Measurements from ENCODE around the gene PDE4B. TPM values are rescaled to one million over a fixed set of nuclear protein-coding genes. Genes with fewer than 3 reads are reported as not detected.

Gene PDE4B
- total RNA-seq, 2 donors from 2014 or later: 4.3 to 18.0 TPM

- Mint-ChIP-seq H3K36me3 (ENCODE audit: low read depth) (no peaks in the 10 kb centered on the region), H3K27ac (no peak overlapping the region), H3K9me3 (no peaks in the 10 kb centered on the region), H3K4me3 (no peak overlapping the region), H3K27me3 (ENCODE audit: insufficient read depth) (no peaks in the 10 kb centered on the region), H3K4me1 (no peaks in the 10 kb centered on the region)
- Histone ChIP-seq H3K4me1 (ENCODE audit: control insufficient read depth, insufficient read depth, low read length) (no peaks in the 10 kb centered on the region), H3K36me3 (ENCODE audit: control insufficient read depth, insufficient read depth, low read length) (no peaks in the 10 kb centered on the region), H3K27ac (ENCODE audit: low read depth, low read length) (no peak overlapping the region), H3K4me3 (ENCODE audit: low read length) (no peak overlapping the region), H3K9ac (ENCODE audit: extremely low read depth, low read length, poor library complexity, severe bottlenecking) (no peak overlapping the region), H3K27me3 (ENCODE audit: control insufficient read depth, insufficient read depth, low read length, poor library complexity, severe bottlenecking) (no peaks in the 10 kb centered on the region), H3K9me3 (ENCODE audit: control insufficient read depth, low read length) (no peaks in the 10 kb centered on the region)
- TF ChIP-seq CTCF (conservative IDR thresholded peaks at IDR 0.05): no peak
- DNase-seq: no peak
- 71% methylated on average over 1 of the region's 1 CpG; no CpG with 5 or more reads in 1 of the 2 experiments for WGBS, 2 experiments (ENCODE audit: insufficient coverage in 1 of 2, insufficient read length in 1 of 2)
Observed at GRCh38 chr1:65986146-65986545, 193.5 kb downstream of the PDE4B start.

- DNase-seq: no peak
- Histone ChIP-seq H3K27ac (ENCODE audit: low read depth, low read length) (no peak overlapping the region), H3K36me3 (ENCODE audit: control insufficient read depth, insufficient read depth, low read length) (no peaks in the 10 kb centered on the region), H3K9ac (ENCODE audit: extremely low read depth, low read length, poor library complexity, severe bottlenecking) (no peak overlapping the region), H3K4me3 (ENCODE audit: low read length) (no peak overlapping the region), H3K9me3 (ENCODE audit: control insufficient read depth, low read length) (no peaks in the 10 kb centered on the region), H3K4me1 (ENCODE audit: control insufficient read depth, insufficient read depth, low read length) (no peaks in the 10 kb centered on the region), H3K27me3 (ENCODE audit: control insufficient read depth, insufficient read depth, low read length, poor library complexity, severe bottlenecking) (no peaks in the 10 kb centered on the region)
- H3K27me3 Mint-ChIP-seq (ENCODE audit: insufficient read depth): no peaks in the 10 kb centered on the region
- no peak for TF ChIP-seq CTCF (conservative IDR thresholded peaks at IDR 0.05)
- no peaks in the 10 kb centered on the region for H3K36me3 Mint-ChIP-seq (ENCODE audit: low read depth)
- H3K27ac Mint-ChIP-seq: no peak overlapping the region
- no peaks in the 10 kb centered on the region for H3K4me1 Mint-ChIP-seq
- H3K4me3 Mint-ChIP-seq: no peak overlapping the region
- WGBS, 2 experiments (ENCODE audit: insufficient coverage in 1 of 2, insufficient read length in 1 of 2): 100% methylated on average over 1 of the region's 1 CpG; no CpG with 5 or more reads in 1 of the 2 experiments
- no peaks in the 10 kb centered on the region for H3K9me3 Mint-ChIP-seq
Observed at GRCh38 chr1:65990161-65990560, 197.5 kb downstream of the PDE4B start.

GRCh38 chr1:65991694-65992093, 199.0 kb downstream of the PDE4B start:
- 91 to 94% methylated on average over 3 of the region's 3 CpGs for WGBS, 2 experiments (ENCODE audit: insufficient coverage in 1 of 2, insufficient read length in 1 of 2)
- Mint-ChIP-seq H3K4me1 (no peaks in the 10 kb centered on the region), H3K27ac (no peak overlapping the region), H3K27me3 (ENCODE audit: insufficient read depth) (no peaks in the 10 kb centered on the region), H3K36me3 (ENCODE audit: low read depth) (no peaks in the 10 kb centered on the region), H3K9me3 (no peaks in the 10 kb centered on the region), H3K4me3 (no peak overlapping the region)
- H3K4me1 ChIP-seq (ENCODE audit: control insufficient read depth, insufficient read depth, low read length): no peaks in the 10 kb centered on the region
- no peaks in the 10 kb centered on the region for H3K36me3 ChIP-seq (ENCODE audit: control insufficient read depth, insufficient read depth, low read length)
- no peak for DNase-seq
- no peak overlapping the region for H3K27ac ChIP-seq (ENCODE audit: low read depth, low read length)
- no peak for TF ChIP-seq CTCF (conservative IDR thresholded peaks at IDR 0.05)
- H3K9me3 ChIP-seq (ENCODE audit: control insufficient read depth, low read length): no peaks in the 10 kb centered on the region
- H3K9ac ChIP-seq (ENCODE audit: extremely low read depth, low read length, poor library complexity, severe bottlenecking): no peak overlapping the region
- H3K4me3 ChIP-seq (ENCODE audit: low read length): no peak overlapping the region
- H3K27me3 ChIP-seq (ENCODE audit: control insufficient read depth, insufficient read depth, low read length, poor library complexity, severe bottlenecking): no peaks in the 10 kb centered on the region

Measured in endodermal cell (in vitro differentiated cells).